GM23338 (cell line): Measurements from ENCODE around the gene ZNF775. TPM values are rescaled to one million over a fixed set of nuclear protein-coding genes. Genes with fewer than 3 reads are reported as not detected.

ENCODE experiments used
- ATAC-seq: fragments of 200-7000 bp; cut with Tn5 transposase; 3 replicates; pipeline ENCODE4 v1.9.1; 2020
- DNase-seq: peaks from one replicate; pipeline ENCODE4 v3.0.0-alpha.2; 2015; ENCODE audit warnings: low spot score
- H2AFZ ChIP-seq: fragments of 200-600 bp; sonication (generic); 2 replicates; pipeline ENCODE4 v1.8.0; 2016; ENCODE audit warnings: antibody characterized with exemption, mild to moderate bottlenecking, moderate library complexity
- H3F3A ChIP-seq: fragments of 200-600 bp; sonication (generic); replicated peaks from 2 replicates; pipeline ENCODE4 v1.8.0; 2017; ENCODE audit warnings: antibody characterized with exemption, mixed run types, low read depth
- H3K27ac ChIP-seq: fragments of 200-600 bp; sonication (generic); 2 replicates; pipeline ENCODE4 v1.6.1; 2016; ENCODE audit warnings: low read depth
- H3K27me3 ChIP-seq: fragments of 200-600 bp; sonication (generic); 2 replicates; pipeline ENCODE4 v1.8.0; 2016; ENCODE audit warnings: mild to moderate bottlenecking, mixed run types, moderate library complexity; ENCODE audit not compliant: insufficient read depth
- H3K36me3 ChIP-seq: fragments of 200-600 bp; sonication (generic); 2 replicates; pipeline ENCODE4 v1.8.0; 2016; ENCODE audit warnings: mild to moderate bottlenecking; ENCODE audit not compliant: insufficient read depth
- H3K4me1 ChIP-seq: fragments of 200-600 bp; sonication (generic); 2 replicates; pipeline ENCODE4 v1.8.0; 2016; ENCODE audit warnings: mild to moderate bottlenecking, moderate library complexity; ENCODE audit not compliant: insufficient read depth
- H3K4me2 ChIP-seq: fragments of 200-600 bp; sonication (generic); 2 replicates; pipeline ENCODE4 v1.7.1; 2017; ENCODE audit warnings: mixed run types
- H3K4me3 ChIP-seq: fragments of 200-600 bp; sonication (generic); 2 replicates; pipeline ENCODE4 v1.6.1; 2016; ENCODE audit warnings: mixed run types
- H3K79me2 ChIP-seq: fragments of 200-600 bp; sonication (generic); replicated peaks from 2 replicates; pipeline ENCODE4 v1.8.0; 2017; ENCODE audit warnings: mild to moderate bottlenecking; ENCODE audit not compliant: insufficient read depth
- H3K9me2 ChIP-seq: fragments of 200-600 bp; sonication (generic); 2 replicates; pipeline ENCODE4 v1.8.0; 2017; ENCODE audit not compliant: insufficient read depth
- H4K20me1 ChIP-seq: fragments of 200-600 bp; sonication (generic); replicated peaks from 2 replicates; pipeline ENCODE4 v1.8.0; 2017; ENCODE audit warnings: mild to moderate bottlenecking; ENCODE audit not compliant: insufficient read depth
- H3K27ac Mint-ChIP-seq: 2 replicates; pipeline ENCODE4 v1.8.0; 2020; ENCODE audit warnings: inconsistent platforms, mild to moderate bottlenecking, moderate library complexity, mixed read lengths
- H3K27me3 Mint-ChIP-seq: 3 replicates; pipeline ENCODE4 v1.8.0; 2022; ENCODE audit warnings: low read depth, mild to moderate bottlenecking, moderate library complexity, mixed read lengths, inconsistent platforms; ENCODE audit not compliant: insufficient read depth, poor library complexity
- H3K36me3 Mint-ChIP-seq: 3 replicates; pipeline ENCODE4 v1.8.0; 2021; ENCODE audit warnings: low read depth, mild to moderate bottlenecking, inconsistent platforms, moderate library complexity, mixed read lengths
- H3K4me1 Mint-ChIP-seq: 3 replicates; pipeline ENCODE4 v1.8.0; 2020; ENCODE audit warnings: mild to moderate bottlenecking, inconsistent platforms, mixed read lengths
- H3K4me3 Mint-ChIP-seq: 3 replicates; pipeline ENCODE4 v1.8.0; 2021; ENCODE audit warnings: moderate library complexity, mild to moderate bottlenecking, inconsistent platforms, mixed read lengths
- H3K9me3 Mint-ChIP-seq: 3 replicates; pipeline ENCODE4 v1.8.0; 2020; ENCODE audit warnings: moderate library complexity, mild to moderate bottlenecking, inconsistent platforms, mixed read lengths
- CREB1 ChIP-seq: fragments of 250-450 bp; sonication (Bioruptor Pico); IDR thresholded peaks from 2 replicates; pipeline ENCODE4 v1.5.0; 2020; ENCODE audit warnings: low read depth, mild to moderate bottlenecking, moderate library complexity
- CTCF ChIP-seq, 2 experiments: fragments of 200-600 bp in 1 of 2; sonication (generic) in 1 of 2; conservative IDR thresholded peaks; 2 replicates each; pipeline versions ENCODE4 v1.5.1 to v1.6.1; 2016 to 2017; ENCODE audit warnings: antibody characterized with exemption in 2 of 2, low read depth in 2 of 2, mild to moderate bottlenecking in 2 of 2, moderate library complexity in 1 of 2
- ETS1 ChIP-seq: IDR thresholded peaks from 2 replicates; pipeline ENCODE4 v1.6.1; 2016; ENCODE audit warnings: antibody characterized with exemption
- EZH2 ChIP-seq: fragments of 200-600 bp; sonication (generic); IDR thresholded peaks from one replicate; pipeline ENCODE4 v1.8.0; 2017; ENCODE audit warnings: antibody characterized with exemption, mild to moderate bottlenecking, low read depth; ENCODE audit not compliant: unreplicated experiment
- EZH2phosphoT487 ChIP-seq: fragments of 200-600 bp; sonication (generic); IDR thresholded peaks from one replicate; pipeline ENCODE4 v1.8.1; 2018; ENCODE audit warnings: antibody characterized with exemption; ENCODE audit not compliant: unreplicated experiment
- JUNB ChIP-seq: IDR thresholded peaks from one replicate; pipeline ENCODE4 v1.6.1; 2016; ENCODE audit warnings: antibody characterized with exemption; ENCODE audit not compliant: unreplicated experiment
- POLR2AphosphoS5 ChIP-seq: IDR thresholded peaks from 2 replicates; pipeline ENCODE4 v1.6.1; 2016; ENCODE audit warnings: antibody characterized with exemption, low read depth
- REST ChIP-seq: IDR thresholded peaks from one replicate; pipeline ENCODE4 v1.6.1; 2018; ENCODE audit warnings: antibody characterized with exemption; ENCODE audit not compliant: unreplicated experiment
- ZNF331 ChIP-seq: fragments of 250-450 bp; sonication (Bioruptor Pico); IDR thresholded peaks from 2 replicates; pipeline ENCODE4 v1.5.0; 2020; ENCODE audit warnings: low read depth, mild to moderate bottlenecking, moderate library complexity
- polyA plus RNA-seq: library from polyadenylated mRNA; unstranded; fragments of >200 nt; fragmentation: Nextera tagmentation; extraction: Ambion mirVana; gene quantifications from 2 replicates; pipeline ENCODE4 v1.2.1, GENCODE V29; 2016
- total RNA-seq: library from RNA; depleted of rRNA; stranded (reverse); fragments of >200 nt; shearing (Covaris generic); gene quantifications from 2 replicates; pipeline ENCODE4 v1.2.3, GENCODE V29; 2014

Gene ZNF775
- total and polyA plus RNA-seq, 2 experiments from 2014 or later, result 4.5 to 38.2 TPM

- Histone ChIP-seq H3K4me1 (peaks cover 76% of the 10 kb centered on the region), H3K36me3 (no peaks in the 10 kb centered on the region), H3K9me2 (no peaks in the 10 kb centered on the region), H3K4me2 (peak overlapping the region; percentile 77), H3K27ac (peak overlapping the region; percentile 93; the same call in 1 of the 2 replicates), H3F3A (peaks cover 41% of the 10 kb centered on the region), H2AFZ (no peak overlapping the region), H3K79me2 (peaks cover 63% of the 10 kb centered on the region), H4K20me1 (no peaks in the 10 kb centered on the region; the same call in none of the 2 replicates), H3K27me3 (no peaks in the 10 kb centered on the region), H3K4me3 (no peak overlapping the region)
- TF ChIP-seq REST, result no peak
- TF ChIP-seq POLR2AphosphoS5, result no peak
- peaks cover 24% of the 10 kb centered on the region for H3K36me3 Mint-ChIP-seq
- H3K27me3 Mint-ChIP-seq, result peaks cover 27% of the 10 kb centered on the region
- peaks cover 79% of the 10 kb centered on the region for H3K4me1 Mint-ChIP-seq
- H3K9me3 Mint-ChIP-seq, result no peaks in the 10 kb centered on the region
- no peak for ATAC-seq
- peak overlapping the region; percentile 94 for H3K27ac Mint-ChIP-seq
- H3K4me3 Mint-ChIP-seq, result peak overlapping the region; percentile 37; the same call in 1 of the 3 replicates
- no peak for DNase-seq
These were observed 3.2 kb downstream of the ZNF775 start for GRCh38 chr7:150382123-150382843.

GRCh38 chr7:150382844-150383225 is 3.7 kb downstream of the ZNF775 start:
- Mint-ChIP-seq H3K27me3 (peaks cover 25% of the 10 kb centered on the region), H3K4me1 (peaks cover 73% of the 10 kb centered on the region), H3K36me3 (peaks cover 28% of the 10 kb centered on the region), H3K9me3 (no peaks in the 10 kb centered on the region), H3K4me3 (peak overlapping the region; percentile 37; the same call in 1 of the 3 replicates), H3K27ac (peak overlapping the region; percentile 94)
- peaks cover 35% of the 10 kb centered on the region for H3F3A ChIP-seq
- peak overlapping the region; percentile 77 for H3K4me2 ChIP-seq
- H3K79me2 ChIP-seq, result peaks cover 63% of the 10 kb centered on the region
- H3K4me3 ChIP-seq, result peak overlapping the region; percentile 32; the same call in 1 of the 2 replicates
- peak overlapping the region; percentile 93 for H3K27ac ChIP-seq
- H3K4me1 ChIP-seq, result peaks cover 70% of the 10 kb centered on the region
- DNase-seq (no peak), ATAC-seq (no peak)
- no peaks in the 10 kb centered on the region for H3K9me2 ChIP-seq
- no peak overlapping the region for H2AFZ ChIP-seq
- H4K20me1 ChIP-seq, result no peaks in the 10 kb centered on the region; the same call in none of the 2 replicates
- no peaks in the 10 kb centered on the region for H3K27me3 ChIP-seq
- H3K36me3 ChIP-seq, result no peaks in the 10 kb centered on the region
- no peak for TF ChIP-seq EZH2phosphoT487
- no peak for TF ChIP-seq EZH2
- TF ChIP-seq ZNF331, result no peak
- no peak for TF ChIP-seq CREB1
- TF ChIP-seq JUNB, result no peak
- TF ChIP-seq REST, result no peak
- TF ChIP-seq ETS1, result no peak
- TF ChIP-seq CTCF (conservative IDR thresholded peaks at IDR 0.05; ENCODE audit: low read depth in 2 of 2), result no peak
- no peak for TF ChIP-seq POLR2AphosphoS5
